HEK293T (cell line): Measurements from ENCODE around the gene ASPG.

Source experiments
- CTCF ChIA-PET: fragments of 350-600 bp; formaldehyde crosslinking; extraction: SDS; loops from one replicate; lab custom pipeline; 2021; ENCODE audit warnings: antibody characterized with exemption, inconsistent platforms; lab: Yijun Ruan, JAX
- POLR2A ChIA-PET: fragments of 350-600 bp; formaldehyde crosslinking; extraction: SDS; loops from one replicate; lab custom pipeline; 2020; ENCODE audit warnings: antibody characterized with exemption, inconsistent platforms; lab: Yijun Ruan, JAX
- DNase-seq: peaks from one replicate; pipeline ENCODE4 v3.0.0; 2012; ENCODE audit warnings: mixed read lengths; ENCODE audit errors: extremely low spot score
- ARNT ChIP-seq: fragments of 450-650 bp; IDR thresholded peaks from 2 replicates; pipeline ENCODE4 v1.6.1; 2017; ENCODE audit warnings: mild to moderate bottlenecking
- BHLHE40 ChIP-seq: fragments of 450-650 bp; IDR thresholded peaks from 2 replicates; pipeline ENCODE4 v1.6.1; 2016; ENCODE audit warnings: mild to moderate bottlenecking, moderate library complexity, borderline replicate concordance
- CTBP1 ChIP-seq: fragments of 450-650 bp; IDR thresholded peaks from 2 replicates; pipeline ENCODE4 v1.6.1; 2016; ENCODE audit warnings: borderline replicate concordance
- ELF4 ChIP-seq: fragments of 450-650 bp; IDR thresholded peaks from 2 replicates; pipeline ENCODE4 v1.6.1; 2017; ENCODE audit warnings: antibody characterized with exemption
- FOXA1 ChIP-seq: fragments of 450-650 bp; IDR thresholded peaks from 2 replicates; pipeline ENCODE4 v1.6.1; 2016; ENCODE audit warnings: mild to moderate bottlenecking
- FOXK2 ChIP-seq: fragments of 450-650 bp; IDR thresholded peaks from 2 replicates; pipeline ENCODE4 v1.6.1; 2016; ENCODE audit warnings: mild to moderate bottlenecking
- FOXM1 ChIP-seq: fragments of 450-650 bp; IDR thresholded peaks from 2 replicates; pipeline ENCODE4 v1.6.1; 2017; ENCODE audit warnings: mild to moderate bottlenecking, borderline replicate concordance
- HDGF ChIP-seq: fragments of 450-650 bp; IDR thresholded peaks from 2 replicates; pipeline ENCODE4 v1.6.1; 2017; ENCODE audit warnings: antibody characterized with exemption, borderline replicate concordance
- L3MBTL2 ChIP-seq: fragments of 450-650 bp; conservative IDR thresholded peaks from 2 replicates; pipeline ENCODE4 v1.6.1; 2016; ENCODE audit warnings: mild to moderate bottlenecking
- LEF1 ChIP-seq: fragments of 450-650 bp; IDR thresholded peaks from 2 replicates; pipeline ENCODE4 v1.6.1; 2017; ENCODE audit warnings: mild to moderate bottlenecking, borderline replicate concordance
- NFRKB ChIP-seq: fragments of 450-650 bp; IDR thresholded peaks from 2 replicates; pipeline ENCODE4 v1.6.1; 2016; ENCODE audit warnings: mild to moderate bottlenecking, moderate library complexity
- PKNOX1 ChIP-seq: fragments of 450-650 bp; IDR thresholded peaks from 2 replicates; pipeline ENCODE4 v1.6.1; 2016
- SP1 ChIP-seq: fragments of 450-650 bp; IDR thresholded peaks from 2 replicates; pipeline ENCODE4 v1.6.1; 2017
- SUZ12 ChIP-seq: fragments of 450-650 bp; IDR thresholded peaks from 2 replicates; pipeline ENCODE4 v1.6.1; 2016; ENCODE audit warnings: mild to moderate bottlenecking
- TARDBP ChIP-seq: fragments of 450-650 bp; IDR thresholded peaks from 2 replicates; pipeline ENCODE4 v1.6.1; 2016
- ZNF384 ChIP-seq: fragments of 450-650 bp; IDR thresholded peaks from 2 replicates; pipeline ENCODE4 v1.6.1; 2016

Gene ASPG

GRCh38 chr14:104106471-104106991 lies 21.0 kb downstream of the ASPG start:
- TF ChIP-seq ZNF384 (no peak), TARDBP (no peak), FOXK2 (no peak), L3MBTL2 (no peak), NFRKB (no peak), FOXA1 (no peak), SUZ12 (no peak), FOXM1 (no peak), CTBP1 (no peak), BHLHE40 (no peak), PKNOX1 (no peak), SP1 (no peak), ARNT (no peak), ELF4 (no peak), LEF1 (no peak), HDGF (no peak)
- no peak for DNase-seq
- POLR2A ChIA-PET: no interaction called here
- CTCF ChIA-PET: no interaction called here

- POLR2A ChIA-PET: no interaction called here
- CTCF ChIA-PET: no interaction called here
- DNase-seq: no peak
- TF ChIP-seq HDGF (no peak), SUZ12 (no peak), LEF1 (no peak), L3MBTL2 (no peak), FOXK2 (no peak), CTBP1 (no peak), BHLHE40 (no peak), FOXA1 (no peak), ELF4 (no peak), SP1 (no peak), FOXM1 (no peak), ARNT (no peak), NFRKB (no peak), TARDBP (no peak)
These were observed 21.6 kb downstream of the ASPG start for GRCh38 chr14:104107101-104107581.

- DNase-seq: no peak
- ChIA-PET POLR2A (no interaction called here), CTCF (no interaction called here)
- no peak for TF ChIP-seq ELF4
- TF ChIP-seq HDGF: no peak
- TF ChIP-seq NFRKB: no peak
- TF ChIP-seq FOXM1: no peak
- no peak for TF ChIP-seq BHLHE40
- no peak for TF ChIP-seq FOXK2
- TF ChIP-seq PKNOX1: no peak
- no peak for TF ChIP-seq FOXA1
- no peak for TF ChIP-seq SP1
- no peak for TF ChIP-seq ZNF384
- no peak for TF ChIP-seq ARNT
- TF ChIP-seq CTBP1: no peak
- no peak for TF ChIP-seq L3MBTL2
These were observed 22.4 kb downstream of the ASPG start for GRCh38 chr14:104107611-104108569.

GRCh38 chr14:104108570-104109541 lies 23.4 kb downstream of the ASPG start:
- DNase-seq: no peak
- POLR2A ChIA-PET: interaction anchor here (0.5 kb wide), 1 partner anchor 307 kb away, joined by 3 read pairs; no protein-coding TSS in a partner anchor
- TF ChIP-seq PKNOX1: no peak
- TF ChIP-seq FOXM1: no peak
- no peak for TF ChIP-seq HDGF
- no peak for TF ChIP-seq ARNT
- no peak for TF ChIP-seq ZNF384
- TF ChIP-seq L3MBTL2: no peak
- no peak for TF ChIP-seq FOXK2
- CTCF ChIA-PET: no interaction called here

- TF ChIP-seq ARNT (no peak), NFRKB (no peak), TARDBP (no peak)
- no peak for DNase-seq
- CTCF ChIA-PET: no interaction called here
- POLR2A ChIA-PET: interaction anchor here (0.5 kb wide), 1 partner anchor 308 kb away, joined by 3 read pairs; no protein-coding TSS in a partner anchor
These were observed 24.3 kb downstream of the ASPG start for GRCh38 chr14:104109731-104110361.
